Measurements from ENCODE around the gene ZNF587. TPM values are rescaled to one million over a fixed set of nuclear protein-coding genes. Genes with fewer than 3 reads are reported as not detected.
"Not testable (repeated sequence)": the region's sequence is repeated elsewhere in the genome, so short reads cannot be mapped to it uniquely, and the experiment has no call there.

ZNF587 gene
- total RNA-seq, 1 experiment from 2014 or later = 12.3 TPM

- no peaks in the 10 kb centered on the region for H3K36me3 ChIP-seq
- DNase-seq (ENCODE audit: low read depth in 1 of 2, low spot score in 2 of 2) = no peak
- no peaks in the 10 kb centered on the region for H3K27me3 ChIP-seq (replicated peaks)
- no peak overlapping the region for H3K27ac ChIP-seq
- H3K4me1 ChIP-seq (replicated peaks) = no peaks in the 10 kb centered on the region
- H3K9me3 ChIP-seq (replicated peaks) = peaks cover 11% of the 10 kb centered on the region
- H3K4me3 ChIP-seq = no peak overlapping the region
Measured at GRCh38 chr19:57886046-57886445, 36.4 kb downstream of the ZNF587 start.

- Histone ChIP-seq H3K27ac (no peak overlapping the region), H3K9me3 (replicated peaks) (peaks cover 11% of the 10 kb centered on the region), H3K36me3 (no peaks in the 10 kb centered on the region), H3K27me3 (replicated peaks) (no peaks in the 10 kb centered on the region), H3K4me1 (replicated peaks) (no peaks in the 10 kb centered on the region), H3K4me3 (no peak overlapping the region)
- no peak for DNase-seq (ENCODE audit: low read depth in 1 of 2, low spot score in 2 of 2)
Measured at GRCh38 chr19:57887195-57887941, 37.7 kb downstream of the ZNF587 start.

- Histone ChIP-seq H3K27ac (no peak overlapping the region), H3K9me3 (replicated peaks) (peaks cover 11% of the 10 kb centered on the region), H3K27me3 (replicated peaks) (no peaks in the 10 kb centered on the region), H3K4me3 (no peak overlapping the region), H3K4me1 (replicated peaks) (no peaks in the 10 kb centered on the region), H3K36me3 (no peaks in the 10 kb centered on the region)
- no peak for DNase-seq (ENCODE audit: low read depth in 1 of 2, low spot score in 2 of 2)
Measured at GRCh38 chr19:57888107-57888559, 38.5 kb downstream of the ZNF587 start.

- no peak within 1 kb of the TSS for H3K27ac ChIP-seq
- H3K4me1 ChIP-seq (replicated peaks) = no peaks in the 10 kb centered on the region
- H3K27me3 ChIP-seq (replicated peaks) = no peaks in the 10 kb centered on the region
Measured at GRCh38 chr19:57888560-57889231, 39.0 kb downstream of the ZNF587 start, which contains the start of gene ZNF814. Gene ZNF814 (minus strand): TSS chr19:57889037. CDS start chr19:57888802, 235 bp downstream.

GRCh38 chr19:57890706-57891105, 41.0 kb downstream of the ZNF587 start:
- DNase-seq (ENCODE audit: low read depth in 1 of 2, low spot score in 2 of 2); H3K27me3 ChIP-seq (replicated peaks); H3K4me3 ChIP-seq; H3K27ac ChIP-seq; H3K36me3 ChIP-seq; H3K4me1 ChIP-seq (replicated peaks); H3K9me3 ChIP-seq (replicated peaks): not testable (repeated sequence)

More at GRCh38 chr19:57888560-57889231, 39.0 kb downstream of the ZNF587 start, which contains the start of gene ZNF814:
- no peak for DNase-seq (ENCODE audit: low read depth in 1 of 2, low spot score in 2 of 2)
- Histone ChIP-seq H3K36me3 (no peaks in the 10 kb centered on the region), H3K9me3 (replicated peaks) (peaks cover 13% of the 10 kb centered on the region), H3K4me3 (no peak within 1 kb of the TSS)

- Histone ChIP-seq H3K36me3 (peaks cover 2% of the 10 kb centered on the region; the same call in 1 of the 2 replicates), H3K27me3 (replicated peaks) (no peaks in the 10 kb centered on the region), H3K4me3 (no peak overlapping the region)
Measured at GRCh38 chr19:57900311-57900710, 50.7 kb downstream of the ZNF587 start.

GRCh38 chr19:57903618-57904184, 54.0 kb downstream of the ZNF587 start:
- Histone ChIP-seq H3K27ac (no peak overlapping the region), H3K4me1 (replicated peaks) (no peaks in the 10 kb centered on the region), H3K36me3 (peaks cover 18% of the 10 kb centered on the region), H3K9me3 (replicated peaks) (peaks cover 9% of the 10 kb centered on the region; the same call in 1 of the 2 replicates), H3K27me3 (replicated peaks) (no peaks in the 10 kb centered on the region), H3K4me3 (no peak overlapping the region)
- DNase-seq (ENCODE audit: low read depth in 1 of 2, low spot score in 2 of 2) = no peak

More at GRCh38 chr19:57900311-57900710, 50.7 kb downstream of the ZNF587 start:
- Histone ChIP-seq H3K9me3 (replicated peaks) (peaks cover 3% of the 10 kb centered on the region; the same call in 1 of the 2 replicates), H3K27ac (no peak overlapping the region), H3K4me1 (replicated peaks) (no peaks in the 10 kb centered on the region)
- no peak for DNase-seq (ENCODE audit: low read depth in 1 of 2, low spot score in 2 of 2)

GRCh38 chr19:57905258-57905657, 55.6 kb downstream of the ZNF587 start:
- DNase-seq (ENCODE audit: low read depth in 1 of 2, low spot score in 2 of 2) = no peak
- Histone ChIP-seq H3K4me1 (replicated peaks) (no peaks in the 10 kb centered on the region), H3K4me3 (no peak overlapping the region), H3K36me3 (peaks cover 21% of the 10 kb centered on the region), H3K27ac (no peak overlapping the region), H3K9me3 (replicated peaks) (peaks cover 9% of the 10 kb centered on the region; the same call in 1 of the 2 replicates), H3K27me3 (replicated peaks) (no peaks in the 10 kb centered on the region)

- no peak overlapping the region for H3K4me3 ChIP-seq
- no peaks in the 10 kb centered on the region for H3K27me3 ChIP-seq (replicated peaks)
- H3K27ac ChIP-seq = no peak overlapping the region
- H3K9me3 ChIP-seq (replicated peaks) = peaks cover 14% of the 10 kb centered on the region; the same call in 1 of the 2 replicates
- no peak for DNase-seq (ENCODE audit: low read depth in 1 of 2, low spot score in 2 of 2)
- H3K36me3 ChIP-seq = peaks cover 34% of the 10 kb centered on the region
- no peaks in the 10 kb centered on the region for H3K4me1 ChIP-seq (replicated peaks)
Measured at GRCh38 chr19:57907394-57907793, 57.7 kb downstream of the ZNF587 start.

GRCh38 chr19:57914531-57914930, 64.9 kb downstream of the ZNF587 start:
- Histone ChIP-seq H3K4me1 (replicated peaks) (0 out of 2 replicates have a peak, but pooled peaks cover 3% of the 10 kb centered on the region), H3K27ac (no peak overlapping the region), H3K9me3 (replicated peaks) (peaks cover 4% of the 10 kb centered on the region; the same call in 1 of the 2 replicates), H3K36me3 (peaks cover 34% of the 10 kb centered on the region), H3K4me3 (no peak overlapping the region), H3K27me3 (replicated peaks) (no peaks in the 10 kb centered on the region)
- DNase-seq (ENCODE audit: low read depth in 1 of 2, low spot score in 2 of 2) = no peak

Other genes starting within 250 kb of the ZNF587 start
- gene ZNF530, start 250.0 kb upstream of the ZNF587 start, total RNA-seq (2014; rRNA removed; shearing (Covaris generic)) = 12.6 and 21.4 TPM in 2 replicates
- 25.0 and 26.3 TPM in 2 replicates for gene ZNF134, start 235.6 kb upstream of the ZNF587 start, total RNA-seq (2014; rRNA removed; shearing (Covaris generic))
- gene ZNF211, start 216.7 kb upstream of the ZNF587 start, total RNA-seq (2014; rRNA removed; shearing (Covaris generic)) = 9.7 and 18.5 TPM in 2 replicates
- not detected in 2 replicates for gene ZSCAN4, start 180.9 kb upstream of the ZNF587 start, total RNA-seq (2014; rRNA removed; shearing (Covaris generic))
- 6.3 and 12.2 TPM in 2 replicates for gene ZNF551, start 167.9 kb upstream of the ZNF587 start, total RNA-seq (2014; rRNA removed; shearing (Covaris generic))
- 0.91 and 0.92 TPM in 2 replicates for gene ZNF154, start 140.7 kb upstream of the ZNF587 start, total RNA-seq (2014; rRNA removed; shearing (Covaris generic))
- gene ZNF671, start 122.2 kb upstream of the ZNF587 start, total RNA-seq (2014; rRNA removed; shearing (Covaris generic)) = 2.0 and 4.8 TPM in 2 replicates
- 5.7 and 13.0 TPM in 2 replicates for gene ZNF776, start 103.0 kb upstream of the ZNF587 start, total RNA-seq (2014; rRNA removed; shearing (Covaris generic))
- 10.7 and 18.2 TPM in 2 replicates for gene ZNF586, start 80.2 kb upstream of the ZNF587 start, total RNA-seq (2014; rRNA removed; shearing (Covaris generic))
- 3.3 and 3.5 TPM in 2 replicates for gene ZNF552, start 34.9 kb upstream of the ZNF587 start, total RNA-seq (2014; rRNA removed; shearing (Covaris generic))
- gene ZNF587B, start 19.6 kb upstream of the ZNF587 start, total RNA-seq (2014; rRNA removed; shearing (Covaris generic)) = 11.4 and 13.6 TPM in 2 replicates
- 1.1 and 10.2 TPM in 2 replicates for gene ZNF814, start 39.2 kb downstream of the ZNF587 start, total RNA-seq (2014; rRNA removed; shearing (Covaris generic))
- 7.4 and 8.4 TPM in 2 replicates for gene ZNF417, start 66.7 kb downstream of the ZNF587 start, total RNA-seq (2014; rRNA removed; shearing (Covaris generic))
- gene ZNF418, start 85.5 kb downstream of the ZNF587 start, total RNA-seq (2014; rRNA removed; shearing (Covaris generic)) = 0.21 TPM in 1 of 2 replicates, not detected in the other
- 1.8 and 5.2 TPM in 2 replicates for gene ZNF256, start 97.8 kb downstream of the ZNF587 start, total RNA-seq (2014; rRNA removed; shearing (Covaris generic))
- gene C19orf18, start 124.7 kb downstream of the ZNF587 start, total RNA-seq (2014; rRNA removed; shearing (Covaris generic)) = not detected in 2 replicates
- gene ZNF606, start 153.0 kb downstream of the ZNF587 start, total RNA-seq (2014; rRNA removed; shearing (Covaris generic)) = 13.1 and 32.0 TPM in 2 replicates
- not detected in 2 replicates for gene ZSCAN1, start 184.2 kb downstream of the ZNF587 start, total RNA-seq (2014; rRNA removed; shearing (Covaris generic))
- not detected in 2 replicates for gene ZNF135, start 209.4 kb downstream of the ZNF587 start, total RNA-seq (2014; rRNA removed; shearing (Covaris generic))
- 0.26 TPM in 1 of 2 replicates, not detected in the other for gene ZSCAN18, start 248.4 kb downstream of the ZNF587 start, total RNA-seq (2014; rRNA removed; shearing (Covaris generic))

Measured in SJSA1 (cell line).